H1 (cell line): ENCODE measurements around the gene HEXIM1. TPM values are rescaled to one million over a fixed set of nuclear protein-coding genes. Genes with fewer than 3 reads are reported as not detected.
A peak's percentile ranks its signal among the peaks of the same experiment; 100 is the strongest.

ENCODE experiments used
- BACH1 ChIP-seq: IDR thresholded peaks from 2 replicates; pipeline ENCODE4 v1.6.1; 2012; ENCODE audit warnings: low read length, improper control_type of control experiment
- CBX8 ChIP-seq: fragments of 300-800, 300-1000 bp; sonication (generic); IDR thresholded peaks from 2 replicates; pipeline ENCODE4 v1.7.1; 2016; ENCODE audit warnings: low read depth, low read length, borderline replicate concordance
- CEBPB ChIP-seq: IDR thresholded peaks from 2 replicates; pipeline ENCODE4 v1.6.1; 2012; ENCODE audit warnings: low read depth, low read length
- CHD2 ChIP-seq: IDR thresholded peaks from 2 replicates; pipeline ENCODE4 v1.6.1; 2012; ENCODE audit warnings: low read length, improper control_type of control experiment
- EP300 ChIP-seq, 2 experiments: IDR thresholded peaks; 1 replicate in 1 of 2; 2 replicates in 1 of 2; pipeline ENCODE4 v1.6.1; 2011 to 2012; ENCODE audit warnings: low read depth in 2 of 2, low read length in 2 of 2, mild to moderate bottlenecking in 2 of 2, borderline replicate concordance in 1 of 2, inconsistent platforms in 1 of 2, moderate library complexity in 1 of 2
- GTF2F1 ChIP-seq: IDR thresholded peaks from 2 replicates; pipeline ENCODE4 v1.6.1; 2012; ENCODE audit warnings: low read depth, low read length, improper control_type of control experiment, borderline replicate concordance
- HDAC6 ChIP-seq: IDR thresholded peaks from one replicate; pipeline ENCODE4 v1.7.1; 2012; ENCODE audit warnings: low read depth, mild to moderate bottlenecking, inconsistent platforms, low read length, moderate library complexity
- KDM4A ChIP-seq: IDR thresholded peaks from one replicate; pipeline ENCODE4 v1.7.1; 2012; ENCODE audit warnings: low read depth, mild to moderate bottlenecking, moderate library complexity, low read length, inconsistent platforms; ENCODE audit not compliant: severe bottlenecking
- MAFK ChIP-seq: IDR thresholded peaks from 2 replicates; pipeline ENCODE4 v1.6.1; 2012; ENCODE audit warnings: low read depth, mild to moderate bottlenecking, improper control_type of control experiment, low read length
- PHF8 ChIP-seq: fragments of 200-600 bp; sonication (generic); conservative IDR thresholded peaks from 2 replicates; pipeline ENCODE4 v1.7.1; 2012; ENCODE audit warnings: low read depth, mild to moderate bottlenecking, inconsistent platforms, low read length, moderate library complexity
- POLR2A ChIP-seq, 2 experiments: IDR thresholded peaks; 1 replicate in 1 of 2; 2 replicates in 1 of 2; pipeline ENCODE4 v1.6.1; 2011; ENCODE audit warnings: low read depth in 2 of 2, low read length in 2 of 2, mild to moderate bottlenecking in 2 of 2; ENCODE audit errors: control extremely low read depth in 1 of 2
- POLR2AphosphoS5 ChIP-seq: IDR thresholded peaks from 2 replicates; pipeline ENCODE4 v1.6.1; 2011; ENCODE audit warnings: low read depth, low read length
- POU5F1 ChIP-seq: IDR thresholded peaks from 2 replicates; pipeline ENCODE4 v1.6.1; 2011; ENCODE audit warnings: low read depth, mild to moderate bottlenecking, low read length, moderate library complexity
- RBBP5 ChIP-seq: IDR thresholded peaks from 2 replicates; pipeline ENCODE4 v1.7.1; 2012; ENCODE audit warnings: low read depth, mild to moderate bottlenecking, inconsistent platforms, low read length, moderate library complexity, borderline replicate concordance
- RFX5 ChIP-seq: IDR thresholded peaks from 2 replicates; pipeline ENCODE4 v1.6.1; 2011; ENCODE audit warnings: low read depth, low read length, improper control_type of control experiment, borderline replicate concordance
- RXRA ChIP-seq: IDR thresholded peaks from 2 replicates; pipeline ENCODE4 v1.6.1; 2011; ENCODE audit warnings: low read depth, mild to moderate bottlenecking, low read length, moderate library complexity; ENCODE audit not compliant: insufficient read depth
- SAP30 ChIP-seq: fragments of 300-600 bp; sonication (generic); IDR thresholded peaks from 2 replicates; pipeline ENCODE4 v1.7.1; 2012; ENCODE audit warnings: low read length, moderate library complexity, mild to moderate bottlenecking, inconsistent platforms; ENCODE audit not compliant: insufficient read depth, insufficient replicate concordance
- SUZ12 ChIP-seq: fragments of 200-600 bp; sonication (generic); IDR thresholded peaks from 2 replicates; pipeline ENCODE4 v1.6.1; 2012; ENCODE audit warnings: mild to moderate bottlenecking, inconsistent platforms, low read length, moderate library complexity, mixed read lengths
- TAF7 ChIP-seq: optimal IDR thresholded peaks from 2 replicates; pipeline ENCODE3; 2011; ENCODE audit warnings: low read depth, mild to moderate bottlenecking, inconsistent platforms, low read length, moderate library complexity, borderline replicate concordance
- YY1 ChIP-seq: IDR thresholded peaks from 2 replicates; pipeline ENCODE4 v1.6.1; 2011; ENCODE audit warnings: low read depth, mild to moderate bottlenecking, low read length
- polyA plus RNA-seq, 7 experiments: library from polyadenylated mRNA; depleted of rRNA in 3 of 7; stranded (reverse) in 5 of 7; unstranded in 2 of 7; fragments of >200 nt in 5 of 7; fragments of 200-250 nt in 2 of 7; gene quantifications; 1 replicate in 5 of 7; 2 replicates in 1 of 7; 4 replicates in 1 of 7; pipeline versions ENCODE4 v1.2.1 to v1.2.3, GENCODE V29; 2011 to 2013; ENCODE audit warnings: missing spikeins in 2 of 7, mixed read lengths in 2 of 7
- total RNA-seq: library from RNA; stranded (reverse); fragmentation: NEBNext Ultra II Directional; extraction: Animal tissue kit (Norgen Biotek cat#: 25700); gene quantifications from 2 replicates; pipeline ENCODE4 v1.2.1, GENCODE V29; 2021
- TF ChIP-seq, protein P1 (sequence below), 3 experiments: IDR thresholded peaks; 1 replicate in 2 of 3; 2 replicates in 1 of 3; pipeline versions ENCODE4 v1.5.1 to v1.6.1; 2011; ENCODE audit warnings: low read length in 3 of 3, mild to moderate bottlenecking in 3 of 3, inconsistent platforms in 2 of 3, low read depth in 1 of 3, moderate library complexity in 1 of 3; ENCODE audit not compliant: insufficient read depth in 1 of 3; ENCODE audit errors: control extremely low read depth in 1 of 3

HEXIM1 gene
- total and polyA plus RNA-seq, 2 of the 8 experiments (the other 6 are each of a cell fraction or from before 2014, with no cell fraction given): 9.1 to 38.3 TPM

DNA sequence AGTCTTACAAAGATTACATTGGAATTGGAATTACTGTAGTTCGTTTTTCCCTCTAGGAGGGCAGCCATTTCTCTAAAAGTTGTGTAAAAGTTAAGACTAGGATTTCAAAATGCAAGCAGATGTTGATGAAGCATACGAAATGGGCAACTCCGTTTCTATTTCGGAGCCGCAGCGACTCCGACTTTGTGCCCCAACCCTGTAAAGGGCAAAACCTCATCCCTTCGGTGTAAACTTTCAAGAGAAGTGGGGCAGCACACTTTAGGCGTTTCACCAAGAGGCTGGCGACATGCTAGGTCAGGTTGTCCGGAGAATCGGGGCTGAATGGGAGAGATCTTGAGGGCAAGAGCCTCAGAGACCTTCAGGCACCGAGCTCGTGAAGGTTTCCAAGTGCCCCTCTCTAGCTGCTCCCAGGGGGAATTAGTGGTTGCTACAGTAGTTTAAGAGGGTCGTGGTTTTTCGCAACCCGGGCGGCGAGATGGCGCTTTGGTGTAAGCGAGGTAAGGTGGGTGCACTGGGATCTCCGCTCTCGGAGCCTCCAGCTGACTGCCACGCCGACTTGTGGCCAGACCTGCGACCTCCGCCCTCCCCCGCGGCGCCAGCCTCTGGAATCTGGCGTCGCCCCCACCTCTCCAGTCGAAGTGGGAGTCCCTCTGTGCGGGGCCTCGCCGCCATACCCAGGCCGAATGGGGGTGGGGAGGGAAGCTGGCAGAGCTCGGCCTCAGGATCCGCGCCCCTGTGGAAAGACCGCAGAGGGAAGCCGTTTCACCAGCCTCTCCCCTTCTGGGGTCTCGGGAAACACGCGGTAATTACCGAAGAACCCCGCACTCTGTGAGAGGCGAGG lies 12.4 kb downstream of the HEXIM1 start (continued):
- peak; percentile 95 for TF ChIP-seq POLR2AphosphoS5
- no peak for TF ChIP-seq RFX5
- TF ChIP-seq BACH1: no peak
- TF ChIP-seq SUZ12: no peak
- no peak for TF ChIP-seq CHD2
- TF ChIP-seq POLR2A (IDR thresholded peaks at IDR 0.05; ENCODE audit: control extremely low read depth in 1 of 2, low read depth in 2 of 2, low read length in 2 of 2): peak; percentile 98 to 100
- TF ChIP-seq CBX8: no peak
- peak; percentile 37 for TF ChIP-seq KDM4A
- TF ChIP-seq POU5F1: no peak
- TF ChIP-seq HDAC6: no peak
- TF ChIP-seq PHF8: no peak; the same call in 1 of the 2 replicates
- peak; percentile 55; the same call in 1 of the 2 replicates for TF ChIP-seq YY1
- TF ChIP-seq GTF2F1: no peak; the same call in 1 of the 2 replicates
- no peak for TF ChIP-seq MAFK
- no peak for TF ChIP-seq RXRA
- no peak for TF ChIP-seq SAP30
- TF ChIP-seq, protein P1, sequence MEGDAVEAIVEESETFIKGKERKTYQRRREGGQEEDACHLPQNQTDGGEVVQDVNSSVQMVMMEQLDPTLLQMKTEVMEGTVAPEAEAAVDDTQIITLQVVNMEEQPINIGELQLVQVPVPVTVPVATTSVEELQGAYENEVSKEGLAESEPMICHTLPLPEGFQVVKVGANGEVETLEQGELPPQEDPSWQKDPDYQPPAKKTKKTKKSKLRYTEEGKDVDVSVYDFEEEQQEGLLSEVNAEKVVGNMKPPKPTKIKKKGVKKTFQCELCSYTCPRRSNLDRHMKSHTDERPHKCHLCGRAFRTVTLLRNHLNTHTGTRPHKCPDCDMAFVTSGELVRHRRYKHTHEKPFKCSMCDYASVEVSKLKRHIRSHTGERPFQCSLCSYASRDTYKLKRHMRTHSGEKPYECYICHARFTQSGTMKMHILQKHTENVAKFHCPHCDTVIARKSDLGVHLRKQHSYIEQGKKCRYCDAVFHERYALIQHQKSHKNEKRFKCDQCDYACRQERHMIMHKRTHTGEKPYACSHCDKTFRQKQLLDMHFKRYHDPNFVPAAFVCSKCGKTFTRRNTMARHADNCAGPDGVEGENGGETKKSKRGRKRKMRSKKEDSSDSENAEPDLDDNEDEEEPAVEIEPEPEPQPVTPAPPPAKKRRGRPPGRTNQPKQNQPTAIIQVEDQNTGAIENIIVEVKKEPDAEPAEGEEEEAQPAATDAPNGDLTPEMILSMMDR (IDR thresholded peaks at IDR 0.05; ENCODE audit: control extremely low read depth in 1 of 3, insufficient read depth in 1 of 3, low read depth in 1 of 3, low read length in 3 of 3): peak; percentile 48 to 62 (median 52)
- no peak for TF ChIP-seq CEBPB
- TF ChIP-seq EP300 (IDR thresholded peaks at IDR 0.05; ENCODE audit: borderline replicate concordance in 1 of 2, low read depth in 2 of 2, low read length in 2 of 2): peak in 1 of 2 experiments; percentile 21; a peak in 1 of 3 replicates
- 0 out of 2 replicates have a peak, but pooled peaks have one; percentile 63 for TF ChIP-seq RBBP5
- TF ChIP-seq TAF7: peak; percentile 19
